Transverse colon (tissue), 3 donors: ENCODE data around the gene DSCAM.

Source experiments
- POLR2A ChIP-seq: fragments of 450-650 bp; IDR thresholded peaks from one replicate; pipeline ENCODE4 v1.6.1; 2016; ENCODE audit warnings: antibody characterized with exemption, mild to moderate bottlenecking, moderate library complexity
- TF ChIP-seq, protein P1 (sequence below), 5 experiments: fragments of 200-600 bp in 3 of 5; fragments of 450-650 bp in 2 of 5; sonication (generic) in 3 of 5; IDR thresholded peaks; 1 replicate in 2 of 5; 2 replicates in 3 of 5; pipeline ENCODE4 v1.5.1; 2016 to 2017; ENCODE audit warnings: antibody characterized with exemption in 5 of 5, inconsistent platforms in 3 of 5, mild to moderate bottlenecking in 2 of 5, moderate library complexity in 1 of 5

DNA sequence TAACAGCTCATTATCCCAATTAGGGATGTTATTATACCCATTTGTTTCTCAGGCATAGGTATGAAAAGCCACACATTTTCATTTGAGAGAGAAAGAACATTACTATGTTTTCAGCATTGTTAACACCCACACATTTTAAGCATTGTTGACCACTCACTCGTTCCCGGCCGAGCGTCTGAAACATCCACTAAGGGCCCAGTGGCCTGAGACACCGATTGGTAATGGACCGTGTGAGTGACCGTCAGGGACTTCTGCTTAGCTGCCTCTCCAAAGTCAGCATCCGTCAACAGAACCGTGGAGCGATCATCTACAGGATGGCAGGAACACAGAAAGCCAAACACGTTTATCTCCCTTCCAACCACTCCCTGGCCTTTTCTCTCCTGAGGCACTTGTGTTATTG, 795.2 kb downstream of the DSCAM start:
- TF ChIP-seq, protein P1, sequence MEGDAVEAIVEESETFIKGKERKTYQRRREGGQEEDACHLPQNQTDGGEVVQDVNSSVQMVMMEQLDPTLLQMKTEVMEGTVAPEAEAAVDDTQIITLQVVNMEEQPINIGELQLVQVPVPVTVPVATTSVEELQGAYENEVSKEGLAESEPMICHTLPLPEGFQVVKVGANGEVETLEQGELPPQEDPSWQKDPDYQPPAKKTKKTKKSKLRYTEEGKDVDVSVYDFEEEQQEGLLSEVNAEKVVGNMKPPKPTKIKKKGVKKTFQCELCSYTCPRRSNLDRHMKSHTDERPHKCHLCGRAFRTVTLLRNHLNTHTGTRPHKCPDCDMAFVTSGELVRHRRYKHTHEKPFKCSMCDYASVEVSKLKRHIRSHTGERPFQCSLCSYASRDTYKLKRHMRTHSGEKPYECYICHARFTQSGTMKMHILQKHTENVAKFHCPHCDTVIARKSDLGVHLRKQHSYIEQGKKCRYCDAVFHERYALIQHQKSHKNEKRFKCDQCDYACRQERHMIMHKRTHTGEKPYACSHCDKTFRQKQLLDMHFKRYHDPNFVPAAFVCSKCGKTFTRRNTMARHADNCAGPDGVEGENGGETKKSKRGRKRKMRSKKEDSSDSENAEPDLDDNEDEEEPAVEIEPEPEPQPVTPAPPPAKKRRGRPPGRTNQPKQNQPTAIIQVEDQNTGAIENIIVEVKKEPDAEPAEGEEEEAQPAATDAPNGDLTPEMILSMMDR (IDR thresholded peaks at IDR 0.05): no peak
- no peak for TF ChIP-seq POLR2A
